Measurements from ENCODE around the gene PLEKHM3. TPM values are rescaled to one million over a fixed set of nuclear protein-coding genes. Genes with fewer than 3 reads are reported as not detected.

The PLEKHM3 gene
- total RNA-seq, 1 donor from 2014 or later, result 10.4 TPM

- H3K27me3 Mint-ChIP-seq (ENCODE audit: unreplicated experiment), result no peaks in the 10 kb centered on the region
- no peak for DNase-seq (ENCODE audit: low spot score)
- H3K36me3 Mint-ChIP-seq (ENCODE audit: low read depth, unreplicated experiment), result no peaks in the 10 kb centered on the region
- H3K27ac Mint-ChIP-seq (ENCODE audit: unreplicated experiment), result no peak overlapping the region
- no peaks in the 10 kb centered on the region for H3K9me3 Mint-ChIP-seq (ENCODE audit: unreplicated experiment)
- H3K4me3 Mint-ChIP-seq (ENCODE audit: unreplicated experiment), result no peak overlapping the region
- H3K4me1 Mint-ChIP-seq (ENCODE audit: unreplicated experiment), result peaks cover 3% of the 10 kb centered on the region
- TF ChIP-seq CTCF (IDR thresholded peaks at IDR 0.05; ENCODE audit: unreplicated experiment), result no peak
These were observed 88.9 kb downstream of the PLEKHM3 start for GRCh38 chr2:207936380-207936779.

- Mint-ChIP-seq H3K9me3 (ENCODE audit: unreplicated experiment) (no peaks in the 10 kb centered on the region), H3K36me3 (ENCODE audit: low read depth, unreplicated experiment) (no peaks in the 10 kb centered on the region), H3K27ac (ENCODE audit: unreplicated experiment) (no peak overlapping the region), H3K27me3 (ENCODE audit: unreplicated experiment) (no peaks in the 10 kb centered on the region), H3K4me1 (ENCODE audit: unreplicated experiment) (peaks cover 3% of the 10 kb centered on the region), H3K4me3 (ENCODE audit: unreplicated experiment) (no peak overlapping the region)
- DNase-seq (ENCODE audit: low spot score), result no peak
- TF ChIP-seq CTCF (IDR thresholded peaks at IDR 0.05; ENCODE audit: unreplicated experiment), result no peak
These were observed 89.3 kb downstream of the PLEKHM3 start for GRCh38 chr2:207935991-207936370.

- Mint-ChIP-seq H3K4me3 (ENCODE audit: unreplicated experiment) (no peak overlapping the region), H3K27ac (ENCODE audit: unreplicated experiment) (no peak overlapping the region), H3K27me3 (ENCODE audit: unreplicated experiment) (no peaks in the 10 kb centered on the region), H3K9me3 (ENCODE audit: unreplicated experiment) (no peaks in the 10 kb centered on the region), H3K4me1 (ENCODE audit: unreplicated experiment) (peaks cover 3% of the 10 kb centered on the region), H3K36me3 (ENCODE audit: low read depth, unreplicated experiment) (no peaks in the 10 kb centered on the region)
- no peak for TF ChIP-seq CTCF (IDR thresholded peaks at IDR 0.05; ENCODE audit: unreplicated experiment)
- DNase-seq (ENCODE audit: low spot score), result no peak
These were observed 90.0 kb downstream of the PLEKHM3 start for GRCh38 chr2:207935121-207935990.

GRCh38 chr2:207934720-207935119 is 90.6 kb downstream of the PLEKHM3 start:
- H3K36me3 Mint-ChIP-seq (ENCODE audit: low read depth, unreplicated experiment), result no peaks in the 10 kb centered on the region
- no peak for DNase-seq (ENCODE audit: low spot score)
- no peak overlapping the region for H3K27ac Mint-ChIP-seq (ENCODE audit: unreplicated experiment)
- H3K4me1 Mint-ChIP-seq (ENCODE audit: unreplicated experiment), result peaks cover 3% of the 10 kb centered on the region
- no peaks in the 10 kb centered on the region for H3K9me3 Mint-ChIP-seq (ENCODE audit: unreplicated experiment)
- no peaks in the 10 kb centered on the region for H3K27me3 Mint-ChIP-seq (ENCODE audit: unreplicated experiment)
- no peak overlapping the region for H3K4me3 Mint-ChIP-seq (ENCODE audit: unreplicated experiment)
- no peak for TF ChIP-seq CTCF (IDR thresholded peaks at IDR 0.05; ENCODE audit: unreplicated experiment)

GRCh38 chr2:207933396-207934065 is 91.8 kb downstream of the PLEKHM3 start:
- no peak for DNase-seq (ENCODE audit: low spot score)
- Mint-ChIP-seq H3K4me3 (ENCODE audit: unreplicated experiment) (no peak overlapping the region), H3K9me3 (ENCODE audit: unreplicated experiment) (no peaks in the 10 kb centered on the region), H3K27ac (ENCODE audit: unreplicated experiment) (no peak overlapping the region), H3K36me3 (ENCODE audit: low read depth, unreplicated experiment) (no peaks in the 10 kb centered on the region), H3K4me1 (ENCODE audit: unreplicated experiment) (peaks cover 3% of the 10 kb centered on the region), H3K27me3 (ENCODE audit: unreplicated experiment) (no peaks in the 10 kb centered on the region)
- TF ChIP-seq CTCF (IDR thresholded peaks at IDR 0.05; ENCODE audit: unreplicated experiment), result no peak
